ENCODE measurements around the gene KIAA1755.

DNA sequence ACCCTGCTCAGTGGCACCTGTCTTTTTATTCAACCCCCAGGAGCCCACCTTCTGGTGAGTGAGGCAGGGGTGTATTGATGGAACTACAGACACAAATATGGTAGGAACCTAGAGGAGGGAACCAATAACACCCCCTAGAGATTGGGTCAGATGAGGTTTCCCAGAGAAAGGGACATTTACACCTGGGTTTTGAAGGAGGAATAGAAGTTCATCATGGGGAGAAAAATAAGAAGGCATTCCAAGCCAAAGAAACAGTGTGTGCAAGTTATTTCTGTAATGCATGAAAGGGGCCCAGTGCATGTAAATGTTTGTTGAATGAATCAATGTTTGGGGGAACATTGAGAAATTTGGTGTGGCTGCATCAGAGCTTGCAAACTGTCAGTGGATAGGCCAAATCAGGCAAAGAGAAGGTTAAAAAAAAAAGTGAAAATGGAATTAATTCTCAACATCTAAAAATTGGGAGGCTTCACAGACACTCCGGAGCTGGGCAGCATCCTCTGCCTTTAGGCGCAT lies 11.1 kb upstream of the KIAA1755 start:
- TF ChIP-seq POLR2A (IDR thresholded peaks at IDR 0.05; ENCODE audit: low read length): no peak
- TF ChIP-seq GATA1 (IDR thresholded peaks at IDR 0.05; ENCODE audit: low read depth, low read length): no peak

Measured in erythroblast (primary cell).